Measurements from ENCODE around the gene CENPX.
A peak's percentile ranks its signal among the peaks of the same experiment; 100 is the strongest.

- TF ChIP-seq POLR2A (IDR thresholded peaks at IDR 0.05), result no peak
- TF ChIP-seq CTCF (IDR thresholded peaks at IDR 0.05), result no peak
- peak in 1 of 4 donors; percentile 9 for TF ChIP-seq POLR2AphosphoS5 (IDR thresholded peaks at IDR 0.05)
Measured at GRCh38 chr17:82061047-82061925, 38.6 kb upstream of the CENPX start.
